Measurements from ENCODE around the gene PEPD.

DNA sequence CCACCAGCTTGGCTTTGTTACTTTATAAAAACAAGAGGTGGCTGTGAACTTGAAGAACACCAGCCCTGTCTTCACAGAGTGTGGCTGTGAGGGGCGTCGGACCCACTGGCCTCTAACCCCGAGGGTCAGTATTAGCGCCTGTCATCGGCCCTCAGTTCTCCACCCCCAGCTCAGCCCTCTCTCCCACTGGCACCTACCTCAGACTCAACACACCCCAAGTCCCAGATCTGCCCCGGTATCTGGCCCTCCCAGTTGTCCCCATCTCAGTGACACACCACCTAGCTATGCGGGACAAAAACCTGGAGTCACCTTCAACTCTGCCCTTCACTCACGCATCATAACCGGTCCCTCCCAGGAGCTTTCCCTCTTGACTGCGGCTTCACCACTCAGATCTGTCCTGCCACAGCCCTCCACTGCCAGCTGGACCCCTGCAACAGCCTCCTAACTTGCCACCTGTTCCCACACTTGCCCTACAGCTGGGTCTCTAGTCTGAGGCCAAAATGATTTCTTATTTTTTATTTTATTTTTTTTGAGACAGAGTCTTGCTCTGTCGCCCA lies 45.4 kb downstream of the PEPD start:
- TF ChIP-seq CTCF (IDR thresholded peaks at IDR 0.05) = no peak
- TF ChIP-seq EP300 (IDR thresholded peaks at IDR 0.05; ENCODE audit: low read depth) = no peak
- no peak for TF ChIP-seq POLR2A (IDR thresholded peaks at IDR 0.05)

Measured in transverse colon (tissue), 3 donors.